HepG2 (cell line): ENCODE measurements around the gene ST3GAL4. TPM values are rescaled to one million over a fixed set of nuclear protein-coding genes. Genes with fewer than 3 reads are reported as not detected.

Experiments used
- ATAC-seq: fragments of 200-7000 bp; cut with Tn5 transposase; 3 replicates; pipeline ENCODE4 v1.9.1; 2020; ENCODE audit warnings: mild to moderate bottlenecking, moderate library complexity
- BruUV-seq: library from RNA; stranded (reverse); fragments of 400-500 nt; replicated peaks from 2 replicates; lab custom pipeline; 2021; lab: Mats Ljungman, UMichigan
- CTCF ChIA-PET: fragments of 300-600 bp; formaldehyde crosslinking; extraction: SDS; loops from one replicate; lab custom pipeline; 2021; ENCODE audit warnings: low total read pairs, inconsistent platforms, low intra/inter-chr PET ratio; lab: Yijun Ruan, JAX
- POLR2A ChIA-PET: fragments of 350-600 bp; sonication (Branson Sonifier 250); formaldehyde crosslinking; loops from one replicate; lab custom pipeline; 2020; ENCODE audit warnings: antibody characterized with exemption, inconsistent platforms; lab: Yijun Ruan, JAX
- DNase-seq: peaks from one replicate; pipeline ENCODE4 v3.0.0-alpha.2; 2015; ENCODE audit warnings: low spot score
- FAIRE-seq: peaks from 3 replicates; lab custom pipeline; 2011; peaks lifted over from hg19 to GRCh38; lab: Jason Lieb, UNC
- H2AFZ ChIP-seq: one replicate; pipeline ENCODE4 v1.6.1; 2011; ENCODE audit warnings: low read length, inconsistent platforms
- H3K27ac ChIP-seq: fragments of 300-600 bp; 3 replicates; pipeline ENCODE4 v1.8.0; 2011; ENCODE audit warnings: mixed run types, mild to moderate bottlenecking, mixed read lengths, low read length, inconsistent platforms; ENCODE audit not compliant: insufficient read depth; ENCODE audit errors: extremely low read length
- H3K27me3 ChIP-seq, 2 experiments: fragments of 200-600 bp in 1 of 2; 2 replicates in 1 of 2; 3 replicates in 1 of 2; pipeline versions ENCODE4 v1.6.0 to v1.8.0; 2011; ENCODE audit warnings: low read length in 2 of 2, mild to moderate bottlenecking in 2 of 2, moderate library complexity in 2 of 2, inconsistent platforms in 1 of 2; ENCODE audit not compliant: insufficient read depth in 2 of 2, control insufficient read depth in 1 of 2
- H3K36me3 ChIP-seq, 2 experiments: fragments of 200-600 bp in 1 of 2; replicated peaks in 1 of 2; 2 replicates in 1 of 2; 3 replicates in 1 of 2; pipeline versions ENCODE4 v1.5.1 to v1.8.0; 2011; ENCODE audit warnings: low read length in 2 of 2, inconsistent platforms in 1 of 2; ENCODE audit not compliant: insufficient read depth in 2 of 2, control insufficient read depth in 1 of 2
- H3K4me1 ChIP-seq: 2 replicates; pipeline ENCODE4 v1.5.1; 2012; ENCODE audit warnings: low read length, inconsistent platforms; ENCODE audit not compliant: insufficient read depth
- H3K4me2 ChIP-seq: 2 replicates; pipeline ENCODE4 v1.6.0; 2011; ENCODE audit warnings: low read depth, low read length, inconsistent platforms
- H3K4me3 ChIP-seq, 3 experiments: fragments of 200-600 bp in 1 of 3; sonication (generic), shearing (Covaris generic) in 1 of 3; replicated peaks in 1 of 3; 2 replicates each; pipeline ENCODE4 v1.5.1; 2011 to 2016; ENCODE audit warnings: low read length in 3 of 3, inconsistent platforms in 2 of 3, low read depth in 2 of 3, mild to moderate bottlenecking in 2 of 3, control low read depth in 1 of 3, mixed read lengths in 1 of 3; ENCODE audit not compliant: insufficient read depth in 1 of 3
- H3K79me2 ChIP-seq: one replicate; pipeline ENCODE4 v1.6.1; 2011; ENCODE audit warnings: low read length, inconsistent platforms; ENCODE audit not compliant: insufficient read depth
- H3K9ac ChIP-seq: 2 replicates; pipeline ENCODE4 v1.6.0; 2011; ENCODE audit warnings: mild to moderate bottlenecking, low read depth, low read length, inconsistent platforms; ENCODE audit not compliant: insufficient read depth
- H3K9me3 ChIP-seq: 2 replicates; pipeline ENCODE4 v1.5.1; 2012; ENCODE audit warnings: mild to moderate bottlenecking, low read length
- H4K20me1 ChIP-seq: 2 replicates; pipeline ENCODE4 v1.6.0; 2011; ENCODE audit warnings: inconsistent platforms, mild to moderate bottlenecking, low read length, moderate library complexity; ENCODE audit not compliant: insufficient read depth
- ATM ChIP-seq: fragments of 450-650 bp; IDR thresholded peaks from 2 replicates; pipeline ENCODE4 v1.7.1; 2017; ENCODE audit warnings: mild to moderate bottlenecking, borderline replicate concordance
- HMGA1 ChIP-seq: sonication (generic); formaldehyde crosslinking; conservative IDR thresholded peaks from 2 replicates; pipeline ENCODE4 v1.4.0; 2020; ENCODE audit warnings: missing genetic modification reagents
- THAP8 ChIP-seq: sonication (generic); formaldehyde crosslinking; IDR thresholded peaks from 2 replicates; pipeline ENCODE4 v1.5.1; 2020; ENCODE audit warnings: missing genetic modification reagents, mild to moderate bottlenecking, borderline replicate concordance
- WGBS: methylation state at CpG from one replicate; pipeline ENCODE4 v1.1.6; 2017; ENCODE audit warnings: low lambda C conversion rate; 5-methylcytosine and 5-hydroxymethylcytosine counted together
- in situ Hi-C: cut with HindIII; loops from 2 replicates; pipeline ENCODE4 v1.10.0; 2017; ENCODE audit warnings: low pct_unique_long_range_greater_than_20kb; ENCODE audit not compliant: extremely low pct_ligation_motif_present
- intact Hi-C: fragments of 100-400 bp; cut with micrococcal nuclease; formaldehyde crosslinking; loops from one replicate; pipeline ENCODE4 v1.10.0; 2022; ENCODE audit not compliant: unreplicated experiment
- polyA plus RNA-seq, 8 experiments: library from polyadenylated mRNA; depleted of rRNA in 3 of 8; stranded (reverse) in 7 of 8; unstranded in 1 of 8; fragments of >200 nt; fragmentation: Illumina TruSeq in 4 of 8; extraction: Trizol in 4 of 8; gene quantifications; 2 replicates each; pipeline versions ENCODE4 v1.2.1 to v1.2.3, GENCODE V29; 2011 to 2016; ENCODE audit warnings: low read depth in 4 of 8, missing spikeins in 1 of 8, mixed read lengths in 1 of 8; ENCODE audit not compliant: insufficient read depth in 1 of 8
- total RNA-seq, 5 experiments: library from RNA; depleted of rRNA; stranded (reverse); fragments of >200 nt; fragmentation: Illumina TruSeq; extraction: Trizol; gene quantifications; 2 replicates each; pipeline ENCODE4 v1.2.3, GENCODE V29; 2016; ENCODE audit warnings: low read depth in 1 of 5
- TF ChIP-seq, protein P1 (sequence below): IDR thresholded peaks from 2 replicates; pipeline ENCODE4 v1.4.0; 2020; ENCODE audit warnings: mild to moderate bottlenecking, missing genetic modification reagents

ST3GAL4 gene
- total and polyA plus RNA-seq, 2 of the 13 experiments (the other 11 are each of a cell fraction or from before 2014, with no cell fraction given) = 9.1 to 13.3 TPM

DNA sequence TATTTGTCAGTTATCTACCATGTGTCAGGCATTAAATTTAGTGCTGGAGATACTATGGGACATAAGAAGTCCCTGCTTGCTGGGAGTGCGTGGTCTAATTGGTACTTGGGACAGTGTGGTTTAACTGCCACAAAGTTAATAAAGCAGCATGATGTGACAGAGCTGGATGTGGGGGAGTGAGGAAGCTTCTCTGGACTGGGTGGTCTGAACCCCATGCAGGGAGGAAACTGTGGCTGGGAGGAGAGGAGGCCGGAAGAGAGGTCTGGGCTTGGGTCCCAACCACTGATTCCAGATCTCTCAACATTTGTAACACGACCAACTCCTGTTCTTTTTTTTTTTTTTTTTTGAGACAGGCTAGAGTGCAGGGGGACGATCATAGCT, 37.1 kb downstream of the ST3GAL4 start (continued):
- TF ChIP-seq, protein P1, sequence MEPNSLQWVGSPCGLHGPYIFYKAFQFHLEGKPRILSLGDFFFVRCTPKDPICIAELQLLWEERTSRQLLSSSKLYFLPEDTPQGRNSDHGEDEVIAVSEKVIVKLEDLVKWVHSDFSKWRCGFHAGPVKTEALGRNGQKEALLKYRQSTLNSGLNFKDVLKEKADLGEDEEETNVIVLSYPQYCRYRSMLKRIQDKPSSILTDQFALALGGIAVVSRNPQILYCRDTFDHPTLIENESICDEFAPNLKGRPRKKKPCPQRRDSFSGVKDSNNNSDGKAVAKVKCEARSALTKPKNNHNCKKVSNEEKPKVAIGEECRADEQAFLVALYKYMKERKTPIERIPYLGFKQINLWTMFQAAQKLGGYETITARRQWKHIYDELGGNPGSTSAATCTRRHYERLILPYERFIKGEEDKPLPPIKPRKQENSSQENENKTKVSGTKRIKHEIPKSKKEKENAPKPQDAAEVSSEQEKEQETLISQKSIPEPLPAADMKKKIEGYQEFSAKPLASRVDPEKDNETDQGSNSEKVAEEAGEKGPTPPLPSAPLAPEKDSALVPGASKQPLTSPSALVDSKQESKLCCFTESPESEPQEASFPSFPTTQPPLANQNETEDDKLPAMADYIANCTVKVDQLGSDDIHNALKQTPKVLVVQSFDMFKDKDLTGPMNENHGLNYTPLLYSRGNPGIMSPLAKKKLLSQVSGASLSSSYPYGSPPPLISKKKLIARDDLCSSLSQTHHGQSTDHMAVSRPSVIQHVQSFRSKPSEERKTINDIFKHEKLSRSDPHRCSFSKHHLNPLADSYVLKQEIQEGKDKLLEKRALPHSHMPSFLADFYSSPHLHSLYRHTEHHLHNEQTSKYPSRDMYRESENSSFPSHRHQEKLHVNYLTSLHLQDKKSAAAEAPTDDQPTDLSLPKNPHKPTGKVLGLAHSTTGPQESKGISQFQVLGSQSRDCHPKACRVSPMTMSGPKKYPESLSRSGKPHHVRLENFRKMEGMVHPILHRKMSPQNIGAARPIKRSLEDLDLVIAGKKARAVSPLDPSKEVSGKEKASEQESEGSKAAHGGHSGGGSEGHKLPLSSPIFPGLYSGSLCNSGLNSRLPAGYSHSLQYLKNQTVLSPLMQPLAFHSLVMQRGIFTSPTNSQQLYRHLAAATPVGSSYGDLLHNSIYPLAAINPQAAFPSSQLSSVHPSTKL (CRISPR knock-in tag) = no peak

DNA sequence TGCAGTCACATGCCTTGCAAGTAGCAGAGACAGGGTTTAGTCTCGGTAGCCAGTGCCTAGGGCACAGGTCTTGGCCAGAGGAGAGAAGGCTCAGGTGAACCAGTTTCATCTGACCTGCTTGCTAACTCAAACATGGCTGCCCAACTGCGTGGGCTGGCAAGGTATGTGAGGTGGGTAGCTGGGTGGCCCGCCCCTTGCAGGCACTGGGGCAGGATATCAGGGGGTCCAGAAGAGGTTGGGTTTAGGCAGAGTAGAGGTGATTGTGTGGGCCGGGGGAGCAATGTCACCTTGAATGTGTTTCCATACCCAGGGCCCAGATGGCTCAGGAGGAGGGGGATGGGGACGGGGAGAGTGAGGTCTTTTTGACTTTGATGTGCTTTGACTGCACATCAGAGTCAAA, 37.7 kb downstream of the ST3GAL4 start:
- WGBS = 91% methylated on average over 4 of the region's 5 CpGs
- Histone ChIP-seq H3K79me2 (peaks cover 2% of the 10 kb centered on the region), H4K20me1 (no peaks in the 10 kb centered on the region), H3K27me3 (no peaks in the 10 kb centered on the region), H3K4me2 (no peak overlapping the region), H3K27ac (no peak overlapping the region), H3K4me3 (no peak overlapping the region), H2AFZ (no peak overlapping the region), H3K36me3 (no peaks in the 10 kb centered on the region), H3K4me1 (no peaks in the 10 kb centered on the region), H3K9me3 (no peaks in the 10 kb centered on the region), H3K9ac (no peak overlapping the region)
- ATAC-seq (no peak), FAIRE-seq (no peak), DNase-seq (no peak)
- in situ Hi-C loops = no loop called here
- ChIA-PET CTCF (no interaction called here), POLR2A (no interaction called here)
- intact Hi-C loops = no loop called here
- BruUV-seq = no TSS peak
- TF ChIP-seq THAP8 (no peak), ATM (no peak), HMGA1 (CRISPR knock-in tag) (no peak)
